ENCODE data around the gene PRKCQ. TPM values are rescaled to one million over a fixed set of nuclear protein-coding genes. Genes with fewer than 3 reads are reported as not detected.

The PRKCQ gene
- total and polyA plus RNA-seq, 2 experiments from 2014 or later: 0.43 to 0.97 TPM

- Histone ChIP-seq H3K27ac (no peak overlapping the region), H4K20me1 (ENCODE audit: insufficient read depth, poor library complexity, severe bottlenecking) (no peaks in the 10 kb centered on the region), H3K27me3 (peaks cover 3% of the 10 kb centered on the region), H3K4me1 (ENCODE audit: insufficient read depth) (no peaks in the 10 kb centered on the region), H3K4me2 (no peak overlapping the region), H3K79me2 (no peaks in the 10 kb centered on the region), H3K4me3 (no peak overlapping the region), H3K9me2 (replicated peaks; ENCODE audit: insufficient read depth) (no peaks in the 10 kb centered on the region), H3K9me3 (ENCODE audit: low read depth) (no peaks in the 10 kb centered on the region), H3K36me3 (replicated peaks; ENCODE audit: insufficient read depth, low read depth) (no peaks in the 10 kb centered on the region), H2AFZ (no peak overlapping the region)
- 84% methylated on average over 12 of the region's 12 CpGs for WGBS (ENCODE audit: low lambda C conversion rate, missing lambda C conversion rate)
- DNase-seq (ENCODE audit: low spot score): no peak
- TF ChIP-seq CTCF (IDR thresholded peaks at IDR 0.05; ENCODE audit: poor library complexity) (no peak), EZH2 (IDR thresholded peaks at IDR 0.05; ENCODE audit: borderline replicate concordance) (no peak), EZH2phosphoT487 (IDR thresholded peaks at IDR 0.05; ENCODE audit: low read depth, severe bottlenecking, unreplicated experiment) (no peak)
Observed at GRCh38 chr10:6528198-6528950, 51.7 kb downstream of the PRKCQ start.

GRCh38 chr10:6525599-6526165 is 54.4 kb downstream of the PRKCQ start:
- Histone ChIP-seq H3K27ac (no peak overlapping the region), H3K79me2 (no peaks in the 10 kb centered on the region), H3K4me3 (no peak overlapping the region), H3K9me3 (ENCODE audit: low read depth) (no peaks in the 10 kb centered on the region), H3K4me1 (ENCODE audit: insufficient read depth) (no peaks in the 10 kb centered on the region), H3K27me3 (no peaks in the 10 kb centered on the region), H3K36me3 (replicated peaks; ENCODE audit: insufficient read depth, low read depth) (no peaks in the 10 kb centered on the region), H3K4me2 (no peak overlapping the region), H2AFZ (no peak overlapping the region), H3K9me2 (replicated peaks; ENCODE audit: insufficient read depth) (no peaks in the 10 kb centered on the region), H4K20me1 (ENCODE audit: insufficient read depth, poor library complexity, severe bottlenecking) (no peaks in the 10 kb centered on the region)
- no peak for DNase-seq (ENCODE audit: low spot score)
- TF ChIP-seq EZH2phosphoT487 (IDR thresholded peaks at IDR 0.05; ENCODE audit: low read depth, severe bottlenecking, unreplicated experiment) (no peak), EZH2 (IDR thresholded peaks at IDR 0.05; ENCODE audit: borderline replicate concordance) (no peak), CTCF (IDR thresholded peaks at IDR 0.05; ENCODE audit: poor library complexity) (no peak)
- WGBS (ENCODE audit: low lambda C conversion rate, missing lambda C conversion rate): 80% methylated on average over 4 of the region's 4 CpGs

DNA sequence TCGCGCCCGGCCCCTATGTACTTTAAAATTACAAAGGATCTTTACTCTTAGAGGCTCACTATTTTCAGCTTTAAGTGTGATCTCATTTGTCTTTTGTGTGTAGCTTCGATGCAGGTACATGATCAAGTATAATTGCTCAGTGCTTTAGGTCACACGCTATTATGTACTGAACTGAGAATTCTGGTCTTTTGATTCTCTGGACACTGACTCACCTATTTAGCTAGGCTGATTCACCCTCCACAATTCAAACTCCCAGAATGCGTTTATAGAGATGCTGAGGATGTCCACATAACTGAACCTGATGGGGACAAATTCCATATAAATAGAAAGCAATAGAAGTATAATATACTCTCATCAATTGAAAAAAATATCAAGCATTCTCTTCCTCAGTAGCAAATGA is 57.8 kb downstream of the PRKCQ start:
- Histone ChIP-seq H4K20me1 (ENCODE audit: insufficient read depth, poor library complexity, severe bottlenecking) (no peaks in the 10 kb centered on the region), H3K9me3 (ENCODE audit: low read depth) (no peaks in the 10 kb centered on the region), H3K9me2 (replicated peaks; ENCODE audit: insufficient read depth) (no peaks in the 10 kb centered on the region), H2AFZ (no peak overlapping the region), H3K36me3 (replicated peaks; ENCODE audit: insufficient read depth, low read depth) (no peaks in the 10 kb centered on the region), H3K79me2 (no peaks in the 10 kb centered on the region), H3K27me3 (no peaks in the 10 kb centered on the region), H3K27ac (no peak overlapping the region), H3K4me3 (no peak overlapping the region), H3K4me1 (ENCODE audit: insufficient read depth) (no peaks in the 10 kb centered on the region), H3K4me2 (no peak overlapping the region)
- WGBS (ENCODE audit: low lambda C conversion rate, missing lambda C conversion rate): 88% methylated on average over 6 of the region's 6 CpGs
- TF ChIP-seq CTCF (IDR thresholded peaks at IDR 0.05; ENCODE audit: poor library complexity): no peak
- no peak for TF ChIP-seq EZH2phosphoT487 (IDR thresholded peaks at IDR 0.05; ENCODE audit: low read depth, severe bottlenecking, unreplicated experiment)
- TF ChIP-seq EZH2 (IDR thresholded peaks at IDR 0.05; ENCODE audit: borderline replicate concordance): no peak
- no peak for DNase-seq (ENCODE audit: low spot score)

Data from hepatocyte (in vitro differentiated cells).